IMR-90 (cell line): Measurements from ENCODE around the gene ATPAF2. TPM values are rescaled to one million over a fixed set of nuclear protein-coding genes. Genes with fewer than 3 reads are reported as not detected.

Experiments used
- ATAC-seq: fragments of 200-7000 bp; cut with Tn5 transposase; 2 replicates; pipeline ENCODE4 v1.9.1; 2020; ENCODE audit warnings: low read depth, mild to moderate bottlenecking, moderate library complexity
- BruUV-seq: library from RNA; stranded (reverse); fragments of 400-500 nt; replicated peaks from 2 replicates; lab custom pipeline; 2021; lab: Mats Ljungman, UMichigan
- CTCF ChIA-PET: fragments of 300-600 bp; formaldehyde crosslinking; extraction: SDS; loops from one replicate; lab custom pipeline; 2021; ENCODE audit warnings: antibody characterized with exemption; lab: Yijun Ruan, JAX
- POLR2A ChIA-PET: fragments of 300-600 bp; sonication (Branson Sonifier 250); formaldehyde crosslinking; loops from one replicate; lab custom pipeline; 2022; ENCODE audit warnings: antibody characterized with exemption; ENCODE audit not compliant: unreplicated experiment; lab: Charles Lee
- DNase-seq: peaks from one replicate; pipeline ENCODE4 v3.0.0; 2013
- H2AFZ ChIP-seq: replicated peaks from 2 replicates; pipeline ENCODE3; 2013; ENCODE audit warnings: low read length, mild to moderate bottlenecking; ENCODE audit not compliant: poor library complexity
- H2AK5ac ChIP-seq: 2 replicates; pipeline ENCODE4 v1.6.1; 2013; ENCODE audit warnings: low read depth, low read length, inconsistent platforms
- H2AK9ac ChIP-seq: replicated peaks from 2 replicates; pipeline ENCODE3; 2013; ENCODE audit warnings: mild to moderate bottlenecking, low read depth, low read length, moderate library complexity; ENCODE audit not compliant: poor library complexity
- H2BK120ac ChIP-seq: 2 replicates; pipeline ENCODE4 v1.6.1; 2013; ENCODE audit warnings: low read depth, low read length, inconsistent platforms
- H2BK15ac ChIP-seq: 3 replicates; pipeline ENCODE4 v1.6.1; 2013; ENCODE audit warnings: low read depth, low read length, inconsistent platforms
- H2BK20ac ChIP-seq: 2 replicates; pipeline ENCODE4 v1.6.1; 2013; ENCODE audit warnings: low read depth, mild to moderate bottlenecking, inconsistent platforms, low read length, moderate library complexity
- H2BK5ac ChIP-seq: 2 replicates; pipeline ENCODE4 v1.6.1; 2013; ENCODE audit warnings: mild to moderate bottlenecking, low read depth, low read length, inconsistent platforms; ENCODE audit not compliant: poor library complexity, severe bottlenecking
- H3K14ac ChIP-seq: replicated peaks from 2 replicates; pipeline ENCODE4 v1.6.1; 2013; ENCODE audit warnings: low read depth, low read length, inconsistent platforms
- H3K18ac ChIP-seq: 2 replicates; pipeline ENCODE4 v1.6.1; 2013; ENCODE audit warnings: low read depth, low read length, control low read depth
- H3K23ac ChIP-seq: 2 replicates; pipeline ENCODE4 v1.6.1; 2013; ENCODE audit warnings: low read depth, low read length, inconsistent platforms
- H3K27ac ChIP-seq: 2 replicates; pipeline ENCODE4 v1.5.1; 2013; ENCODE audit warnings: mild to moderate bottlenecking, control low read depth, low read length; ENCODE audit not compliant: insufficient read depth
- H3K27me3 ChIP-seq: 2 replicates; pipeline ENCODE4 v1.6.1; 2013; ENCODE audit warnings: low read length; ENCODE audit not compliant: control insufficient read depth, insufficient read depth
- H3K36me3 ChIP-seq: 2 replicates; pipeline ENCODE4 v1.6.1; 2013; ENCODE audit warnings: low read length, mixed read lengths; ENCODE audit not compliant: control insufficient read depth, insufficient read depth
- H3K4ac ChIP-seq: 2 replicates; pipeline ENCODE4 v1.6.1; 2013; ENCODE audit warnings: low read depth, low read length, inconsistent platforms
- H3K4me1 ChIP-seq: 2 replicates; pipeline ENCODE4 v1.6.1; 2013; ENCODE audit warnings: low read length, mixed read lengths; ENCODE audit not compliant: control insufficient read depth, insufficient read depth
- H3K4me2 ChIP-seq: 2 replicates; pipeline ENCODE4 v1.6.1; 2013; ENCODE audit warnings: low read depth, mild to moderate bottlenecking, control low read depth, low read length, moderate library complexity
- H3K4me3 ChIP-seq: 2 replicates; pipeline ENCODE4 v1.5.1; 2013; ENCODE audit warnings: low read depth, mild to moderate bottlenecking, control low read depth, low read length, moderate library complexity; ENCODE audit not compliant: insufficient read depth
- H3K56ac ChIP-seq: 2 replicates; pipeline ENCODE4 v1.6.1; 2013; ENCODE audit warnings: low read length, inconsistent platforms; ENCODE audit not compliant: insufficient read depth; ENCODE audit errors: extremely low read depth
- H3K79me1 ChIP-seq, 2 experiments: 2 replicates each; pipeline ENCODE4 v1.6.1; 2013; ENCODE audit warnings: low read length in 2 of 2, inconsistent platforms in 1 of 2, low read depth in 1 of 2
- H3K9ac ChIP-seq: 2 replicates; pipeline ENCODE4 v1.6.1; 2013; ENCODE audit warnings: low read depth, low read length, control low read depth
- H3K9me1 ChIP-seq: 2 replicates; pipeline ENCODE4 v1.6.1; 2013; ENCODE audit warnings: low read length, inconsistent platforms; ENCODE audit not compliant: insufficient read depth
- H3K9me3 ChIP-seq: 2 replicates; pipeline ENCODE4 v1.6.1; 2013; ENCODE audit warnings: low read length; ENCODE audit not compliant: control insufficient read depth, insufficient read depth
- H4K20me1 ChIP-seq: 2 replicates; pipeline ENCODE4 v1.6.1; 2013; ENCODE audit warnings: low read length, inconsistent platforms; ENCODE audit not compliant: insufficient read depth
- H4K5ac ChIP-seq: 2 replicates; pipeline ENCODE4 v1.6.1; 2013; ENCODE audit warnings: mild to moderate bottlenecking, low read depth, low read length, control low read depth
- H4K8ac ChIP-seq, 2 experiments: 2 replicates each; pipeline ENCODE4 v1.6.1; 2013; ENCODE audit warnings: low read depth in 2 of 2, low read length in 2 of 2, control low read depth in 1 of 2, inconsistent platforms in 1 of 2
- H4K91ac ChIP-seq: 2 replicates; pipeline ENCODE4 v1.6.1; 2013; ENCODE audit warnings: low read depth, low read length, inconsistent platforms; ENCODE audit not compliant: insufficient read depth
- BHLHE40 ChIP-seq: fragments of 150-350 bp; IDR thresholded peaks from 2 replicates; pipeline ENCODE4 v1.6.1; 2016; ENCODE audit warnings: mild to moderate bottlenecking, low read depth, low read length
- CEBPB ChIP-seq: IDR thresholded peaks from 2 replicates; pipeline ENCODE4 v1.6.1; 2012; ENCODE audit warnings: low read depth, low read length, improper control_type of control experiment
- CHD1 ChIP-seq: IDR thresholded peaks from 2 replicates; pipeline ENCODE4 v1.6.1; 2012; ENCODE audit warnings: low read depth, low read length, improper control_type of control experiment
- FOS ChIP-seq: fragments of 150-350 bp; IDR thresholded peaks from 2 replicates; pipeline ENCODE4 v1.6.1; 2016; ENCODE audit warnings: low read depth, low read length
- MAFK ChIP-seq: IDR thresholded peaks from 2 replicates; pipeline ENCODE4 v1.6.1; 2012; ENCODE audit warnings: low read depth, low read length, improper control_type of control experiment
- MAZ ChIP-seq: IDR thresholded peaks from 2 replicates; pipeline ENCODE4 v1.6.1; 2012; ENCODE audit warnings: low read depth, mild to moderate bottlenecking, low read length, improper control_type of control experiment, moderate library complexity, borderline replicate concordance
- MXI1 ChIP-seq: IDR thresholded peaks from 2 replicates; pipeline ENCODE4 v1.6.1; 2012; ENCODE audit warnings: low read depth, mild to moderate bottlenecking, low read length, moderate library complexity, borderline replicate concordance
- NFE2L2 ChIP-seq: fragments of 150-350 bp; IDR thresholded peaks from 2 replicates; pipeline ENCODE4 v1.6.1; 2016; ENCODE audit warnings: low read depth, mild to moderate bottlenecking, low read length
- POLR2A ChIP-seq: IDR thresholded peaks from 2 replicates; pipeline ENCODE4 v1.6.1; 2012; ENCODE audit warnings: mild to moderate bottlenecking, low read depth, low read length
- RAD21 ChIP-seq: IDR thresholded peaks from 2 replicates; pipeline ENCODE4 v1.6.1; 2012; ENCODE audit warnings: low read length, improper control_type of control experiment
- RCOR1 ChIP-seq: IDR thresholded peaks from 2 replicates; pipeline ENCODE4 v1.6.1; 2012; ENCODE audit warnings: mild to moderate bottlenecking, low read length, improper control_type of control experiment; ENCODE audit not compliant: insufficient replicate concordance
- RFX5 ChIP-seq: IDR thresholded peaks from 2 replicates; pipeline ENCODE4 v1.8.0; 2012; ENCODE audit warnings: low read depth, mild to moderate bottlenecking, low read length, moderate library complexity
- SMC3 ChIP-seq: fragments of 150-350 bp; IDR thresholded peaks from 2 replicates; pipeline ENCODE4 v1.6.1; 2016; ENCODE audit warnings: low read depth, mild to moderate bottlenecking, antibody characterized with exemption, low read length, moderate library complexity
- WGBS, 2 experiments: methylation state at CpG; one replicate each; pipeline versions ENCODE4 v1.1.5 to v1.1.7; 2013; ENCODE audit warnings: missing lambda C conversion rate in 2 of 2; ENCODE audit not compliant: insufficient read length in 1 of 2; ENCODE audit errors: extremely low coverage in 2 of 2; 5-methylcytosine and 5-hydroxymethylcytosine counted together
- dilution Hi-C: fragments of 300-500 bp; cut with HindIII; formaldehyde crosslinking; loops from one replicate; pipeline ENCODE4 v1.14.3; 2018; ENCODE audit warnings: low sequenced_read_pairs; ENCODE audit not compliant: unreplicated experiment
- in situ Hi-C: fragments of 300-500 bp; cut with MboI; formaldehyde crosslinking; loops from 3 replicates; pipeline ENCODE4 v1.14.3; 2019; ENCODE audit warnings: low sequenced_read_pairs, inconsistent platforms, mixed read lengths
- intact Hi-C: fragments of 100-400 bp; cut with micrococcal nuclease; formaldehyde crosslinking; loops from 2 replicates; pipeline ENCODE4 v1.10.0; 2022
- polyA plus RNA-seq, 3 experiments: library from polyadenylated mRNA; depleted of rRNA; stranded (reverse); fragments of >200 nt; gene quantifications; 2 replicates each; pipeline ENCODE4 v1.2.3, GENCODE V29; 2012; ENCODE audit warnings: low replicate concordance in 1 of 3
- total RNA-seq: library from RNA; depleted of rRNA; stranded (reverse); fragments of >200 nt; gene quantifications from 2 replicates; pipeline ENCODE4 v1.2.3, GENCODE V29; 2012
- TF ChIP-seq, protein P1 (sequence below): fragments of 150-350 bp; IDR thresholded peaks from 2 replicates; pipeline ENCODE4 v1.6.1; 2017; ENCODE audit warnings: mild to moderate bottlenecking, antibody characterized with exemption, low read length, low read depth
- TF ChIP-seq, protein P2 (sequence below): conservative IDR thresholded peaks from 2 replicates; pipeline ENCODE4 v1.5.1; 2012; ENCODE audit warnings: mild to moderate bottlenecking, low read depth, low read length, improper control_type of control experiment
- TF ChIP-seq, protein P3 (sequence below): fragments of 150-350 bp; IDR thresholded peaks from 2 replicates; pipeline ENCODE4 v1.6.1; 2016; ENCODE audit warnings: low read depth, mild to moderate bottlenecking, low read length, moderate library complexity, borderline replicate concordance

ATPAF2 gene
- total and polyA plus RNA-seq, 2 of the 4 experiments (the other 2 are of a cell fraction), result 19.5 to 27.6 TPM

DNA sequence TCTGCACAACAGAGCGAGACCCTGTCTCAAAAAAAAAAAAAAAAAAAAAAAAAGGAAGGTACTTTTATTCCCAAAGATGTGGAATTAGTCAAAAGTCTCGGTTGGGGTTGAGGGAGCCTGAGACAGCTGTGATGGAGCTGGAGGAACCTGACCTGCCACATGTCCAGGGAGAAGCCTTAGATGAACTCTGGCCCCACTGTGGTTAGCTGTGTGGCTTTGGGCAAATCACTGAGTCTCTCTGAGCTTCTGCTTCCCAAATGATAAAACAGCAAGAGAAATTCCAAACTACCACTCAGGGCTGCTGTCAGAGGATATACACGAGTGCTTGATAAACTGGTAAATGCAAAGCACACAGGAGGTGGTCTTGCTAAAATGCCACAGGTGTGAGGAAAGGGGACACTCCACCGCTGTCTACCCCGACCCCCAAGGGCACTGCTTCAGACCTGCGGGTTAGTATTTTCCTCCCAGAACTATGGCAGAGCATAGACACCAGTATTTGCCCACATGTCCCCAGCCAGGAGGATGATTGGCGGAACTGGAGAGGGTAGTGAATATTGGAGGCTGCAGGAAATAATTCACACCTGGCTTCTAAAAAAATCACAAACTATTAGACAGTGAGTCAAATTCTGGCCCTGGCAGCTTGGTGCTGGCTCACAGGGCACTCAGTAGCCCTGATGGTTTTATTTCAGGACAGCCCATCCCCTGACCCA is 51.6 kb downstream of the ATPAF2 start:
- no peak overlapping the region for H3K56ac ChIP-seq
- no peak overlapping the region for H3K9ac ChIP-seq
- H2BK15ac ChIP-seq, result no peak overlapping the region
- H3K4ac ChIP-seq, result no peak overlapping the region
- no peak for TF ChIP-seq BHLHE40
- no peak for TF ChIP-seq POLR2A
- TF ChIP-seq SMC3, result no peak
- no peak for TF ChIP-seq RFX5
- no peak for TF ChIP-seq CEBPB
- TF ChIP-seq, protein P1, sequence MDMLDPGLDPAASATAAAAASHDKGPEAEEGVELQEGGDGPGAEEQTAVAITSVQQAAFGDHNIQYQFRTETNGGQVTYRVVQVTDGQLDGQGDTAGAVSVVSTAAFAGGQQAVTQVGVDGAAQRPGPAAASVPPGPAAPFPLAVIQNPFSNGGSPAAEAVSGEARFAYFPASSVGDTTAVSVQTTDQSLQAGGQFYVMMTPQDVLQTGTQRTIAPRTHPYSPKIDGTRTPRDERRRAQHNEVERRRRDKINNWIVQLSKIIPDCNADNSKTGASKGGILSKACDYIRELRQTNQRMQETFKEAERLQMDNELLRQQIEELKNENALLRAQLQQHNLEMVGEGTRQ, result no peak
- TF ChIP-seq RCOR1, result no peak
- no peak for TF ChIP-seq RAD21
- no peak for TF ChIP-seq FOS
- TF ChIP-seq, protein P2, sequence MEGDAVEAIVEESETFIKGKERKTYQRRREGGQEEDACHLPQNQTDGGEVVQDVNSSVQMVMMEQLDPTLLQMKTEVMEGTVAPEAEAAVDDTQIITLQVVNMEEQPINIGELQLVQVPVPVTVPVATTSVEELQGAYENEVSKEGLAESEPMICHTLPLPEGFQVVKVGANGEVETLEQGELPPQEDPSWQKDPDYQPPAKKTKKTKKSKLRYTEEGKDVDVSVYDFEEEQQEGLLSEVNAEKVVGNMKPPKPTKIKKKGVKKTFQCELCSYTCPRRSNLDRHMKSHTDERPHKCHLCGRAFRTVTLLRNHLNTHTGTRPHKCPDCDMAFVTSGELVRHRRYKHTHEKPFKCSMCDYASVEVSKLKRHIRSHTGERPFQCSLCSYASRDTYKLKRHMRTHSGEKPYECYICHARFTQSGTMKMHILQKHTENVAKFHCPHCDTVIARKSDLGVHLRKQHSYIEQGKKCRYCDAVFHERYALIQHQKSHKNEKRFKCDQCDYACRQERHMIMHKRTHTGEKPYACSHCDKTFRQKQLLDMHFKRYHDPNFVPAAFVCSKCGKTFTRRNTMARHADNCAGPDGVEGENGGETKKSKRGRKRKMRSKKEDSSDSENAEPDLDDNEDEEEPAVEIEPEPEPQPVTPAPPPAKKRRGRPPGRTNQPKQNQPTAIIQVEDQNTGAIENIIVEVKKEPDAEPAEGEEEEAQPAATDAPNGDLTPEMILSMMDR, result no peak
- TF ChIP-seq MAZ, result no peak
- TF ChIP-seq CHD1, result no peak
- TF ChIP-seq, protein P3, sequence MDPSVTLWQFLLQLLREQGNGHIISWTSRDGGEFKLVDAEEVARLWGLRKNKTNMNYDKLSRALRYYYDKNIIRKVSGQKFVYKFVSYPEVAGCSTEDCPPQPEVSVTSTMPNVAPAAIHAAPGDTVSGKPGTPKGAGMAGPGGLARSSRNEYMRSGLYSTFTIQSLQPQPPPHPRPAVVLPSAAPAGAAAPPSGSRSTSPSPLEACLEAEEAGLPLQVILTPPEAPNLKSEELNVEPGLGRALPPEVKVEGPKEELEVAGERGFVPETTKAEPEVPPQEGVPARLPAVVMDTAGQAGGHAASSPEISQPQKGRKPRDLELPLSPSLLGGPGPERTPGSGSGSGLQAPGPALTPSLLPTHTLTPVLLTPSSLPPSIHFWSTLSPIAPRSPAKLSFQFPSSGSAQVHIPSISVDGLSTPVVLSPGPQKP, result no peak
- no peak for TF ChIP-seq MXI1
- no peak for TF ChIP-seq NFE2L2
- TF ChIP-seq MAFK, result no peak
- H2AFZ ChIP-seq, result no peak overlapping the region
- no peak overlapping the region for H3K4me3 ChIP-seq
- no peaks in the 10 kb centered on the region for H4K20me1 ChIP-seq
- H2AK5ac ChIP-seq, result no peak overlapping the region
- H2BK120ac ChIP-seq, result no peak overlapping the region
- in situ Hi-C loops, result no loop called here
- ChIA-PET POLR2A (no interaction called here), CTCF (no interaction called here)
- H3K18ac ChIP-seq, result no peak overlapping the region
- intact Hi-C loops, result no loop called here
- H2BK5ac ChIP-seq, result no peak overlapping the region
- no peak overlapping the region for H3K14ac ChIP-seq
- H3K9me3 ChIP-seq, result no peaks in the 10 kb centered on the region
- no peaks in the 10 kb centered on the region for H3K79me1 ChIP-seq
- H3K36me3 ChIP-seq, result no peaks in the 10 kb centered on the region
- H3K4me2 ChIP-seq, result no peak overlapping the region
- H2BK20ac ChIP-seq, result no peak overlapping the region
- BruUV-seq, result no TSS peak
- H3K4me1 ChIP-seq, result peaks cover 4% of the 10 kb centered on the region; the same call in 1 of the 2 replicates
- H3K9me1 ChIP-seq, result peaks cover 2% of the 10 kb centered on the region; the same call in 1 of the 2 replicates
- ATAC-seq (no peak), DNase-seq (no peak)
- H2AK9ac ChIP-seq, result no peak overlapping the region
- H3K23ac ChIP-seq, result no peak overlapping the region
- no peak overlapping the region for H4K8ac ChIP-seq
- no peaks in the 10 kb centered on the region for H3K27me3 ChIP-seq
- H4K5ac ChIP-seq, result no peak overlapping the region
- dilution Hi-C loops, result no loop called here
- whole genome bisulfite sequencing, 2 experiments, result 60% methylated on average over 2 of the region's 7 CpGs; no CpG with 5 or more reads in 1 of the 2 experiments
- H3K27ac ChIP-seq, result no peak overlapping the region
- H4K91ac ChIP-seq, result no peak overlapping the region
